H1 (cell line): ENCODE results near the gene SNRK. TPM values are rescaled to one million over a fixed set of nuclear protein-coding genes. Genes with fewer than 3 reads are reported as not detected.

Experiments used
- CTCF ChIA-PET: fragments of 300-600 bp; sonication (Branson Sonifier 250); formaldehyde crosslinking; loops from one replicate; lab custom pipeline; 2021; ENCODE audit not compliant: partially characterized antibody; lab: Charles Lee
- POLR2A ChIA-PET: fragments of 300-600 bp; sonication (Branson Sonifier 250); formaldehyde crosslinking; loops from one replicate; lab custom pipeline; 2021; ENCODE audit warnings: inconsistent platforms; ENCODE audit not compliant: partially characterized antibody; lab: Charles Lee
- DNase-seq, 2 experiments: peaks; one replicate each; pipeline versions ENCODE4 v3.0.0 to v3.0.0-alpha.2; 2010 to 2022; ENCODE audit warnings: low spot score in 2 of 2, low read depth in 1 of 2, mixed read lengths in 1 of 2
- FAIRE-seq: peaks from 2 replicates; lab custom pipeline; 2011; peaks lifted over from hg19 to GRCh38; lab: Jason Lieb, UNC
- H2AFZ ChIP-seq: 2 replicates; pipeline ENCODE4 v1.8.1; 2012; ENCODE audit warnings: low read length, inconsistent platforms
- H2AK5ac ChIP-seq: 2 replicates; pipeline ENCODE4 v1.6.1; 2013; ENCODE audit warnings: low read depth, low read length
- H2BK120ac ChIP-seq: replicated peaks from 2 replicates; pipeline ENCODE3; 2013; ENCODE audit warnings: low read depth, low read length, inconsistent platforms
- H2BK12ac ChIP-seq: 2 replicates; pipeline ENCODE4 v1.6.1; 2013; ENCODE audit warnings: low read depth, low read length
- H2BK15ac ChIP-seq: 2 replicates; pipeline ENCODE4 v1.6.1; 2013; ENCODE audit warnings: low read length
- H2BK20ac ChIP-seq: 2 replicates; pipeline ENCODE4 v1.6.1; 2013; ENCODE audit warnings: low read length
- H2BK5ac ChIP-seq: 2 replicates; pipeline ENCODE4 v1.6.1; 2013; ENCODE audit warnings: low read depth, low read length
- H3K14ac ChIP-seq: 2 replicates; pipeline ENCODE4 v1.6.1; 2013; ENCODE audit warnings: inconsistent platforms; ENCODE audit not compliant: insufficient read length
- H3K18ac ChIP-seq: 2 replicates; pipeline ENCODE4 v1.6.1; 2013; ENCODE audit warnings: low read length; ENCODE audit errors: extremely low read depth
- H3K23ac ChIP-seq: 2 replicates; pipeline ENCODE4 v1.6.1; 2013; ENCODE audit warnings: inconsistent platforms; ENCODE audit not compliant: insufficient read length
- H3K23me2 ChIP-seq: 2 replicates; pipeline ENCODE4 v1.6.1; 2013; ENCODE audit warnings: low read depth, low read length
- H3K27ac ChIP-seq: 2 replicates; pipeline ENCODE4 v1.6.1; 2011; ENCODE audit warnings: low read depth, low read length, inconsistent platforms
- H3K27me3 ChIP-seq, 4 experiments: replicated peaks in 1 of 4; 1 replicate in 1 of 4; 2 replicates in 3 of 4; pipeline versions ENCODE4 v1.6.1 to v1.8.1; 2011 to 2013; ENCODE audit warnings: low read length in 3 of 4, mild to moderate bottlenecking in 3 of 4, inconsistent platforms in 2 of 4, mixed read lengths in 2 of 4, moderate library complexity in 1 of 4; ENCODE audit not compliant: control insufficient read depth in 3 of 4, insufficient read depth in 3 of 4; ENCODE audit errors: extremely low read depth in 1 of 4
- H3K36me3 ChIP-seq, 4 experiments: 2 replicates each; pipeline versions ENCODE4 v1.6.1 to v1.8.1; 2011 to 2013; ENCODE audit warnings: mild to moderate bottlenecking in 4 of 4, low read length in 3 of 4, moderate library complexity in 2 of 4, control low read depth in 1 of 4, inconsistent platforms in 1 of 4; ENCODE audit not compliant: insufficient read depth in 4 of 4, control insufficient read depth in 2 of 4
- H3K4ac ChIP-seq: replicated peaks from 2 replicates; pipeline ENCODE3; 2013; ENCODE audit warnings: low read length, low read depth, mixed read lengths, inconsistent platforms; ENCODE audit not compliant: insufficient read length
- H3K4me1 ChIP-seq, 4 experiments: replicated peaks in 1 of 4; 1 replicate in 1 of 4; 2 replicates in 3 of 4; pipeline versions ENCODE4 v1.6.1 to v1.8.1; 2011 to 2013; ENCODE audit warnings: low read length in 3 of 4, inconsistent platforms in 2 of 4, mixed read lengths in 1 of 4; ENCODE audit not compliant: insufficient read depth in 4 of 4, control insufficient read depth in 3 of 4
- H3K4me2 ChIP-seq, 2 experiments: 2 replicates each; pipeline versions ENCODE4 v1.6.1 to v1.8.1; 2011 to 2013; ENCODE audit warnings: low read depth in 2 of 2, low read length in 2 of 2, control low read depth in 1 of 2, inconsistent platforms in 1 of 2, mild to moderate bottlenecking in 1 of 2; ENCODE audit not compliant: insufficient read depth in 1 of 2
- H3K4me3 ChIP-seq, 4 experiments: fragments of 200-600, 300-600 bp in 1 of 4; sonication (generic), shearing (Covaris generic), sonication (Bioruptor Twin) in 1 of 4; 2 replicates each; pipeline versions ENCODE4 v1.5.1 to v1.8.1; 2011 to 2016; ENCODE audit warnings: low read length in 4 of 4, low read depth in 3 of 4, control low read depth in 2 of 4, inconsistent platforms in 2 of 4, mild to moderate bottlenecking in 2 of 4, mixed read lengths in 1 of 4, moderate library complexity in 1 of 4; ENCODE audit not compliant: insufficient read depth in 2 of 4; ENCODE audit errors: extremely low read depth in 1 of 4
- H3K56ac ChIP-seq: replicated peaks from 2 replicates; pipeline ENCODE3; 2013; ENCODE audit warnings: low read depth, mild to moderate bottlenecking, mixed read lengths, low read length, inconsistent platforms; ENCODE audit not compliant: insufficient read length
- H3K79me1 ChIP-seq: 2 replicates; pipeline ENCODE4 v1.6.1; 2013; ENCODE audit warnings: low read depth, low read length, control low read depth
- H3K79me2 ChIP-seq, 2 experiments: 2 replicates each; pipeline versions ENCODE4 v1.6.1 to v1.8.1; 2012 to 2013; ENCODE audit warnings: low read length in 2 of 2, mild to moderate bottlenecking in 2 of 2, inconsistent platforms in 1 of 2; ENCODE audit not compliant: insufficient read depth in 2 of 2, control insufficient read depth in 1 of 2
- H3K9ac ChIP-seq, 4 experiments: replicated peaks in 1 of 4; 1 replicate in 1 of 4; 2 replicates in 3 of 4; pipeline versions ENCODE4 v1.6.1 to v1.8.1; 2011 to 2013; ENCODE audit warnings: low read depth in 3 of 4, low read length in 3 of 4, control low read depth in 2 of 4, mild to moderate bottlenecking in 2 of 4, moderate library complexity in 2 of 4, inconsistent platforms in 1 of 4; ENCODE audit errors: extremely low read depth in 1 of 4
- H3K9me3 ChIP-seq, 2 experiments: 2 replicates each; pipeline versions ENCODE4 v1.6.1 to v1.8.1; 2012 to 2013; ENCODE audit warnings: mild to moderate bottlenecking in 2 of 2, moderate library complexity in 2 of 2, control low read depth in 1 of 2, inconsistent platforms in 1 of 2, low read depth in 1 of 2, low read length in 1 of 2, mixed read lengths in 1 of 2; ENCODE audit not compliant: insufficient read depth in 2 of 2
- H4K20me1 ChIP-seq, 2 experiments: replicated peaks in 1 of 2; 2 replicates each; pipeline versions ENCODE3 to v1.8.1; 2011 to 2013; ENCODE audit warnings: inconsistent platforms in 2 of 2, low read length in 2 of 2, mild to moderate bottlenecking in 1 of 2; ENCODE audit not compliant: insufficient read depth in 2 of 2, control insufficient read depth in 1 of 2
- H4K5ac ChIP-seq: 2 replicates; pipeline ENCODE4 v1.6.1; 2013; ENCODE audit warnings: low read length, low read depth, mixed read lengths, inconsistent platforms; ENCODE audit not compliant: insufficient read length
- H4K8ac ChIP-seq: 2 replicates; pipeline ENCODE4 v1.8.0; 2013; ENCODE audit warnings: mild to moderate bottlenecking, moderate library complexity, low read length, inconsistent platforms; ENCODE audit not compliant: insufficient read depth; ENCODE audit errors: extremely low read depth
- H4K91ac ChIP-seq: replicated peaks from 2 replicates; pipeline ENCODE3; 2013; ENCODE audit warnings: low read length, mixed read lengths, inconsistent platforms; ENCODE audit not compliant: insufficient read length
- POU5F1 ChIP-seq: IDR thresholded peaks from 2 replicates; pipeline ENCODE4 v1.6.1; 2011; ENCODE audit warnings: low read depth, mild to moderate bottlenecking, low read length, moderate library complexity
- TBP ChIP-seq: IDR thresholded peaks from 2 replicates; pipeline ENCODE4 v1.6.1; 2011; ENCODE audit warnings: low read depth, low read length, improper control_type of control experiment
- WGBS, 2 experiments: shearing (Covaris generic) in 1 of 2; methylation state at CpG; one replicate each; pipeline versions ENCODE4 v1.1.6 to v1.1.7; 2013 to 2015; ENCODE audit warnings: low lambda C conversion rate in 2 of 2, mixed read lengths in 2 of 2, inconsistent platforms in 1 of 2, low coverage in 1 of 2, missing lambda C conversion rate in 1 of 2; ENCODE audit not compliant: insufficient replicate concordance in 2 of 2, insufficient coverage in 1 of 2, insufficient read length in 1 of 2; ENCODE audit errors: extremely low coverage in 1 of 2, missing lambda C conversion rate in 1 of 2; 5-methylcytosine and 5-hydroxymethylcytosine counted together
- polyA plus RNA-seq, 7 experiments: library from polyadenylated mRNA; depleted of rRNA in 3 of 7; stranded (reverse) in 5 of 7; unstranded in 2 of 7; fragments of >200 nt in 5 of 7; fragments of 200-250 nt in 2 of 7; gene quantifications; 1 replicate in 5 of 7; 2 replicates in 1 of 7; 4 replicates in 1 of 7; pipeline versions ENCODE4 v1.2.1 to v1.2.3, GENCODE V29; 2011 to 2013; ENCODE audit warnings: missing spikeins in 2 of 7, mixed read lengths in 2 of 7
- total RNA-seq: library from RNA; stranded (reverse); fragmentation: NEBNext Ultra II Directional; extraction: Animal tissue kit (Norgen Biotek cat#: 25700); gene quantifications from 2 replicates; pipeline ENCODE4 v1.2.1, GENCODE V29; 2021

The SNRK gene
- total and polyA plus RNA-seq, 2 of the 8 experiments (the other 6 are each of a cell fraction or from before 2014, with no cell fraction given): 4.4 to 11.7 TPM

DNA sequence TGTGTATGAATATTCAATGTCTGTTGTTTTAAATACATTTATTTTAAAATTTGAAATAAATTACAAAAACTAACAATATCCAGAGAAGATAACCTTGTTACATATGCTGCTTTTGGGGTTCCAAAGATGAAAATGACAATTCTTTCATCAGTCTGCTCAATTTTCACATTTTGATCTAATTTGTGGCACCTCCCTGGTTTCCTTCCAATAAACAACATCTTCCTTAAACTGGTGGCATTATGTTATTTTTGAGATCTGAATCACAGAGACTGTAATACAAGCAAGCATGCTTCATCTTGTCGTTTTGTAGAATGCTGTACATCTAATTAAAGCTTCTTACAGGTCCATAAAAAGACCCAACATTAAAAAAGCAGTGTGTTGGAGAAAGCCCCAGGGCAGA, 2.2 kb upstream of the SNRK start:
- no peak overlapping the region for H2BK20ac ChIP-seq
- FAIRE-seq: no peak
- no peak overlapping the region for H2AFZ ChIP-seq
- no peak for DNase-seq
- CTCF ChIA-PET: interaction anchor here (1.3 kb wide), 1 partner anchor 16 kb away, joined by 3 read pairs; no protein-coding TSS in a partner anchor
- no peaks in the 10 kb centered on the region for H3K27me3 ChIP-seq
- H3K14ac ChIP-seq: no peak overlapping the region
- no peak overlapping the region for H4K91ac ChIP-seq
- H3K79me2 ChIP-seq: peaks cover 0 to 22% of the 10 kb centered on the region in 2 experiments; a peak in 2 of 4 replicates
- H3K9me3 ChIP-seq: no peaks in the 10 kb centered on the region
- H4K8ac ChIP-seq: no peak overlapping the region
- H4K5ac ChIP-seq: no peak overlapping the region
- H3K4me3 ChIP-seq: no peak overlapping the region
- no peak overlapping the region for H3K23ac ChIP-seq
- H2BK120ac ChIP-seq: no peak overlapping the region
- peaks cover 3 to 12% (median 7%) of the 10 kb centered on the region in 4 experiments; a peak in 6 of 7 replicates for H3K4me1 ChIP-seq
- no peaks in the 10 kb centered on the region for H3K36me3 ChIP-seq
- H2BK12ac ChIP-seq: no peak overlapping the region
- no peak overlapping the region for H3K18ac ChIP-seq
- POLR2A ChIA-PET: no interaction called here
- no peak overlapping the region for H3K27ac ChIP-seq
- peaks cover 4% of the 10 kb centered on the region for H3K23me2 ChIP-seq
- no peak overlapping the region for H3K56ac ChIP-seq
- no peak overlapping the region for H3K4ac ChIP-seq
- no peak overlapping the region for H3K9ac ChIP-seq
- no peak for TF ChIP-seq POU5F1
- TF ChIP-seq TBP: no peak
- TF ChIP-seq, all 59 proteins: peak for 0
- Histone ChIP-seq H2AK5ac (no peak overlapping the region), H3K4me2 (no peak overlapping the region), H3K79me1 (peaks cover 2% of the 10 kb centered on the region; the same call in 1 of the 2 replicates), H2BK15ac (no peak overlapping the region), H4K20me1 (peaks cover 5 to 8% of the 10 kb centered on the region in 2 experiments), H2BK5ac (no peak overlapping the region)
- 80% methylated on average over 1 of the region's 1 CpG; no CpG with 5 or more reads in 1 of the 2 experiments for WGBS, 2 experiments
